Islet of Langerhans (tissue), 1 donor: ENCODE results near the gene SIGLEC10.

Experiments used
- FAIRE-seq: peaks from one replicate; lab custom pipeline; 2011; peaks lifted over from hg19 to GRCh38; lab: Jason Lieb, UNC

Gene SIGLEC10

GRCh38 chr19:51394050-51394836, 23.2 kb downstream of the SIGLEC10 start:
- peak; percentile 30 for FAIRE-seq

GRCh38 chr19:51392701-51393100, 24.7 kb downstream of the SIGLEC10 start:
- FAIRE-seq: no peak

GRCh38 chr19:51391073-51391611, 26.3 kb downstream of the SIGLEC10 start:
- FAIRE-seq: no peak

- FAIRE-seq: no peak
These were observed 28.3 kb downstream of the SIGLEC10 start for GRCh38 chr19:51389143-51389542.

- FAIRE-seq: no peak
These were observed 29.5 kb downstream of the SIGLEC10 start, which contains the start of gene LIM2 for GRCh38 chr19:51387924-51388389. Gene LIM2, minus strand, starts transcription at chr19:51387974. Its CDS starts 531 bp downstream, at chr19:51387443.

- FAIRE-seq: no peak
These were observed 30.4 kb downstream of the SIGLEC10 start for GRCh38 chr19:51386882-51387520.

GRCh38 chr19:51382004-51382403, 35.4 kb downstream of the SIGLEC10 start:
- no peak for FAIRE-seq

GRCh38 chr19:51380379-51380778, 37.1 kb downstream of the SIGLEC10 start:
- FAIRE-seq: no peak

GRCh38 chr19:51377422-51377821, 40.0 kb downstream of the SIGLEC10 start:
- FAIRE-seq: no peak

- no peak for FAIRE-seq
These were observed 41.8 kb downstream of the SIGLEC10 start for GRCh38 chr19:51375504-51376221.

- FAIRE-seq: no peak
These were observed 44.6 kb downstream of the SIGLEC10 start, which contains the start of gene NKG7 for GRCh38 chr19:51372649-51373504. Gene NKG7, minus strand, starts transcription at chr19:51372654. Its CDS starts 119 bp downstream, at chr19:51372535.

GRCh38 chr19:51372021-51372648, 45.3 kb downstream of the SIGLEC10 start:
- no peak for FAIRE-seq

GRCh38 chr19:51371186-51371690, 46.2 kb downstream of the SIGLEC10 start:
- FAIRE-seq: no peak

GRCh38 chr19:51370230-51370629, 47.2 kb downstream of the SIGLEC10 start:
- no peak for FAIRE-seq

GRCh38 chr19:51368366-51369282, 48.8 kb downstream of the SIGLEC10 start, which contains the start of gene CLDND2:
Gene CLDND2, minus strand, starts transcription at chr19:51369003. Its CDS starts 426 bp downstream, at chr19:51368577.
- no peak for FAIRE-seq

GRCh38 chr19:51367565-51368365, 49.7 kb downstream of the SIGLEC10 start:
- FAIRE-seq: no peak

GRCh38 chr19:51367255-51367564, 50.2 kb downstream of the SIGLEC10 start:
- no peak for FAIRE-seq

- FAIRE-seq: no peak
These were observed 50.8 kb downstream of the SIGLEC10 start for GRCh38 chr19:51366389-51367254.
